Astrocyte (in vitro differentiated cells and primary cell): ENCODE data around the gene TAAR6.

ENCODE experiments used
- CTCF ChIP-seq: IDR thresholded peaks from 2 replicates; pipeline ENCODE4 v1.5.1; 2011; ENCODE audit warnings: low read depth, mild to moderate bottlenecking, inconsistent platforms, low read length, moderate library complexity; ENCODE audit not compliant: insufficient read depth
- EZH2 ChIP-seq: IDR thresholded peaks from 2 replicates; pipeline ENCODE4 v1.6.1; 2012; ENCODE audit warnings: mild to moderate bottlenecking, low read length, inconsistent platforms; ENCODE audit not compliant: insufficient read depth

- no peak for TF ChIP-seq CTCF
- no peak for TF ChIP-seq EZH2
Measured at GRCh38 chr6:132611616-132612015, 41.5 kb downstream of the TAAR6 start.
